ENCODE measurements around the gene KCTD2. TPM values are rescaled to one million over a fixed set of nuclear protein-coding genes. Genes with fewer than 3 reads are reported as not detected.

The KCTD2 gene
- total and polyA plus RNA-seq, 2 of the 13 experiments (the other 11 are each of a cell fraction or from before 2014, with no cell fraction given), result 28.3 to 32.6 TPM

DNA sequence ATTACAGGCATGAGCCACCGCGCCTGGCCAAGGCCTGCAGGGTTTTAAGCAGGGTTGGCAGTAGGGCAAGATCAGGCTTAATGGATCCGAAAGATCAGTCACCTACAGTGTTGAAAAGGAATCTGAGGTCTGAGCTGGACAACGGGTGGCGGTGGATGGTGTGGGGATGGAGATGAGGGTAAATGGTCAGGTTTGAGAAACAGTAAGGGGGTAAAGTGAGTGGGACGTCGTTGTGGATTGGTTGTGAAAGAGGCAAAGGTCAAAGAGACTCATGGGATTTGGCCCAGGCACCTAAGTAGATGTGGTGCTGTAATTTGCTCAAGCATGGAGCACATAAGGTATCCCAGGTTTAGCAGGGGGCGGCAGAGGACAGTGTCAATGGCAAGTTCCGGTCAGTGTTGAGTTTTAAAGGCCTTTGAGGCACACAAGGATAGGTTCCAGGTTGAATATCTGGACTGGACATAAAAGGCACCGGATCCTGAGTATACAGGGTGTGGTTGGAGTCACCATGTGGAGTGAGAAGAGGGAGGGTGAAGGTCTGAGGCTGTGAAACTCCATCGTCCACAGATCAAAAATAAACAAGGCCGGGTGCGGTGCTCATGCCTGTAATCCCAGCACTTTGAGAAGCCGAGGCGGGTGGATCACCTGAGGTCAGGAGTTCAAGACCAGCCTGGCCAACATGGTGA, 39.6 kb downstream of the KCTD2 start (continued):
- TF ChIP-seq, protein P1, sequence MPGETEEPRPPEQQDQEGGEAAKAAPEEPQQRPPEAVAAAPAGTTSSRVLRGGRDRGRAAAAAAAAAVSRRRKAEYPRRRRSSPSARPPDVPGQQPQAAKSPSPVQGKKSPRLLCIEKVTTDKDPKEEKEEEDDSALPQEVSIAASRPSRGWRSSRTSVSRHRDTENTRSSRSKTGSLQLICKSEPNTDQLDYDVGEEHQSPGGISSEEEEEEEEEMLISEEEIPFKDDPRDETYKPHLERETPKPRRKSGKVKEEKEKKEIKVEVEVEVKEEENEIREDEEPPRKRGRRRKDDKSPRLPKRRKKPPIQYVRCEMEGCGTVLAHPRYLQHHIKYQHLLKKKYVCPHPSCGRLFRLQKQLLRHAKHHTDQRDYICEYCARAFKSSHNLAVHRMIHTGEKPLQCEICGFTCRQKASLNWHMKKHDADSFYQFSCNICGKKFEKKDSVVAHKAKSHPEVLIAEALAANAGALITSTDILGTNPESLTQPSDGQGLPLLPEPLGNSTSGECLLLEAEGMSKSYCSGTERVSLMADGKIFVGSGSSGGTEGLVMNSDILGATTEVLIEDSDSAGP (CRISPR knock-in tag; IDR thresholded peaks at IDR 0.05; ENCODE audit: borderline replicate concordance), result peak; percentile 12; the same call in 1 of the 2 replicates
- TF ChIP-seq JDP2 (CRISPR knock-in tag; IDR thresholded peaks at IDR 0.05; ENCODE audit: borderline replicate concordance) (no peak), NFE2L1 (CRISPR knock-in tag; IDR thresholded peaks at IDR 0.05; ENCODE audit: borderline replicate concordance) (no peak), IRF2 (CRISPR knock-in tag; IDR thresholded peaks at IDR 0.05) (0 out of 2 replicates have a peak, but pooled peaks have one; percentile 31), ZNF839 (CRISPR knock-in tag; IDR thresholded peaks at IDR 0.05; ENCODE audit: borderline replicate concordance) (0 out of 2 replicates have a peak, but pooled peaks have one; percentile 48), ZNF33B (CRISPR knock-in tag; IDR thresholded peaks at IDR 0.05) (no peak), NFKB2 (CRISPR knock-in tag; IDR thresholded peaks at IDR 0.05; ENCODE audit: borderline replicate concordance) (no peak), ATAD3A (CRISPR knock-in tag; IDR thresholded peaks at IDR 0.05) (no peak)
- TF ChIP-seq, protein P2, sequence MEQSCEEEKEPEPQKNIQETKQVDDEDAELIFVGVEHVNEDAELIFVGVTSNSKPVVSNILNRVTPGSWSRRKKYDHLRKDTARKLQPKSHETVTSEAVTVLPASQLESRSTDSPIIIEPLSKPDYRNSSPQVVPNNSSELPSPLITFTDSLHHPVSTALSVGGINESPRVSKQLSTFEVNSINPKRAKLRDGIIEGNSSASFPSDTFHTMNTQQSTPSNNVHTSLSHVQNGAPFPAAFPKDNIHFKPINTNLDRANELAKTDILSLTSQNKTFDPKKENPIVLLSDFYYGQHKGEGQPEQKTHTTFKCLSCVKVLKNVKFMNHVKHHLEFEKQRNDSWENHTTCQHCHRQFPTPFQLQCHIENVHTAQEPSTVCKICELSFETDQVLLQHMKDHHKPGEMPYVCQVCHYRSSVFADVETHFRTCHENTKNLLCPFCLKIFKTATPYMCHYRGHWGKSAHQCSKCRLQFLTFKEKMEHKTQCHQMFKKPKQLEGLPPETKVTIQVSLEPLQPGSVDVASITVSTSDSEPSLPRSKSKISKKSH (CRISPR knock-in tag; IDR thresholded peaks at IDR 0.05; ENCODE audit: borderline replicate concordance), result no peak
- TF ChIP-seq, protein P3, sequence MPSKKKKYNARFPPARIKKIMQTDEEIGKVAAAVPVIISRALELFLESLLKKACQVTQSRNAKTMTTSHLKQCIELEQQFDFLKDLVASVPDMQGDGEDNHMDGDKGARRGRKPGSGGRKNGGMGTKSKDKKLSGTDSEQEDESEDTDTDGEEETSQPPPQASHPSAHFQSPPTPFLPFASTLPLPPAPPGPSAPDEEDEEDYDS (CRISPR knock-in tag; IDR thresholded peaks at IDR 0.05), result no peak; the same call in 1 of the 2 replicates
- TF ChIP-seq, protein P4, sequence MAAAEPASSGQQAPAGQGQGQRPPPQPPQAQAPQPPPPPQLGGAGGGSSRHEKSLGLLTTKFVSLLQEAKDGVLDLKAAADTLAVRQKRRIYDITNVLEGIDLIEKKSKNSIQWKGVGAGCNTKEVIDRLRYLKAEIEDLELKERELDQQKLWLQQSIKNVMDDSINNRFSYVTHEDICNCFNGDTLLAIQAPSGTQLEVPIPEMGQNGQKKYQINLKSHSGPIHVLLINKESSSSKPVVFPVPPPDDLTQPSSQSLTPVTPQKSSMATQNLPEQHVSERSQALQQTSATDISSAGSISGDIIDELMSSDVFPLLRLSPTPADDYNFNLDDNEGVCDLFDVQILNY (CRISPR knock-in tag; conservative IDR thresholded peaks at IDR 0.05), result no peak
- TF ChIP-seq, protein P5, sequence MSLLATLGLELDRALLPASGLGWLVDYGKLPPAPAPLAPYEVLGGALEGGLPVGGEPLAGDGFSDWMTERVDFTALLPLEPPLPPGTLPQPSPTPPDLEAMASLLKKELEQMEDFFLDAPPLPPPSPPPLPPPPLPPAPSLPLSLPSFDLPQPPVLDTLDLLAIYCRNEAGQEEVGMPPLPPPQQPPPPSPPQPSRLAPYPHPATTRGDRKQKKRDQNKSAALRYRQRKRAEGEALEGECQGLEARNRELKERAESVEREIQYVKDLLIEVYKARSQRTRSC (CRISPR knock-in tag; IDR thresholded peaks at IDR 0.05; ENCODE audit: low read depth), result no peak
- TF ChIP-seq, protein P6, sequence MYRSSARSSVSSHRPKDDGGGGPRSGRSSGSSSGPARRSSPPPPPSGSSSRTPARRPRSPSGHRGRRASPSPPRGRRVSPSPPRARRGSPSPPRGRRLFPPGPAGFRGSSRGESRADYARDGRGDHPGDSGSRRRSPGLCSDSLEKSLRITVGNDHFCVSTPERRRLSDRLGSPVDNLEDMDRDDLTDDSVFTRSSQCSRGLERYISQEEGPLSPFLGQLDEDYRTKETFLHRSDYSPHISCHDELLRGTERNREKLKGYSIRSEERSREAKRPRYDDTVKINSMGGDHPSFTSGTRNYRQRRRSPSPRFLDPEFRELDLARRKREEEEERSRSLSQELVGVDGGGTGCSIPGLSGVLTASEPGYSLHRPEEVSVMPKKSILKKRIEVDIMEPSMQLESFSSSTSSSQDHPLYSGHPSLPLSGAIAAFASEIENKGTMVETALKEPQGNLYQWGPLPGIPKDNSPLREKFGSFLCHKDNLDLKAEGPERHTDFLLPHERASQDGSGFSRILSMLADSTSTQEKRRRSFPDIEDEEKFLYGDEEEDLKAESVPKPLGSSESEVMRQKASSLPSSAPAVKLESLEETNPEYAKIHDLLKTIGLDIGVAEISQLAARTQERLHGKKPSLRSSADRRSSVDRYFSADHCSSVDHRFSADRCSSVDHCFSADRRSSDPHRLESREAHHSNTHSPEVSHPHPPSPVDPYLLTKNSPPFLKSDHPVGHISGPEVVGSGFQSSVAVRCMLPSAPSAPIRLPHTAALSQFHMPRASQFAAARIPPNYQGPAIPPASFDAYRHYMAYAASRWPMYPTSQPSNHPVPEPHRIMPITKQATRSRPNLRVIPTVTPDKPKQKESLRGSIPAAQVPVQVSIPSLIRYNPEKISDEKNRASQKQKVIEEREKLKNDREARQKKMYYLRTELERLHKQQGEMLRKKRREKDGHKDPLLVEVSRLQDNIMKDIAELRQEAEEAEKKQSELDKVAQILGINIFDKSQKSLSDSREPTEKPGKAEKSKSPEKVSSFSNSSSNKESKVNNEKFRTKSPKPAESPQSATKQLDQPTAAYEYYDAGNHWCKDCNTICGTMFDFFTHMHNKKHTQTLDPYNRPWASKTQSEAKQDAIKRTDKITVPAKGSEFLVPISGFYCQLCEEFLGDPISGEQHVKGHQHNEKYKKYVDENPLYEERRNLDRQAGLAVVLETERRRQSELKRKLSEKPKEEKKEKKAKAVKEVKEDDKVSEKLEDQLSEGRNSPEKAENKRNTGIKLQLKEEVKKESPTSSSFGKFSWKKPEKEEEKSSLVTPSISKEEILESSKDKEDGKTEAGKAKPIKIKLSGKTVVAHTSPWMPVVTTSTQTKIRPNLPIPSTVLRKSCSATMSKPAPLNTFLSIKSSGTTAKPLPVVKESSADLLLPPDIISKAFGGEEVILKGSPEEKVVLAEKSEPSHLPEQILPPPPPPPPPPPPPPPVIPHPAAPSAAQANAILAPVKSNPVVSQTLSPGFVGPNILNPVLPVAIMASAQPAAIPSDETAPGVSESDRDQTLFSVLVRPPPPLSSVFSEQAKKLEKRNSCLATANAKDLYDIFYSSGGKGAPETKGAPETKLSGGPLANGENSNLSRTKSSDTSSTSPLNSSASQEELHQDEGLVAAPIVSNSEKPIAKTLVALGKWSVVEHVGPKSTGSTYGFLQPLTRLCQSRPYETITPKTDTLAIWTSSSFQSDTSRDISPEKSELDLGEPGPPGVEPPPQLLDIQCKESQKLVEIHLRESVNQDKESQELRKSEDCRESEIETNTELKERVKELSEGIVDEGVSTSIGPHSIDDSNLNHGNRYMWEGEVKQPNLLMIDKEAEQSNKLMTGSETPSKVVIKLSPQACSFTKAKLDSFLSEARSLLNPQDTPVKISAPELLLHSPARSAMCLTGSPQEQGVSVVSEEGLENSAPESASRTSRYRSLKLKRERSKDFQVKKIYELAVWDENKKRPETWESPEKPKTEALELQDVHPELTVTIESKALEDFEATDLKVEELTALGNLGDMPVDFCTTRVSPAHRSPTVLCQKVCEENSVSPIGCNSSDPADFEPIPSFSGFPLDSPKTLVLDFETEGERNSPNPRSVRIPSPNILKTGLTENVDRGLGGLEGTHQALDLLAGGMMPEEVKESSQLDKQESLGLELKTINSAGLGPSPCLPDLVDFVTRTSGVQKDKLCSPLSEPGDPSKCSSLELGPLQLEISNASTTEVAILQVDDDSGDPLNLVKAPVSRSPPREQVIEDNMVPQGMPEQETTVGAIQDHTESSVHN (CRISPR knock-in tag; IDR thresholded peaks at IDR 0.05), result no peak

Measured in HepG2 (cell line).